Loucy (cell line): ENCODE results near the gene SAMD4B.

ENCODE experiments used
- H2AFZ ChIP-seq: fragments of 200-600 bp; sonication (generic); 2 replicates; pipeline ENCODE4 v1.6.0; 2016; ENCODE audit warnings: antibody characterized with exemption, mild to moderate bottlenecking, low read length, moderate library complexity
- H3F3A ChIP-seq: fragments of 200-600 bp; 2 replicates; pipeline ENCODE4 v1.6.0; 2016; ENCODE audit warnings: antibody characterized with exemption, low read depth, mild to moderate bottlenecking
- H3K27me3 ChIP-seq: fragments of 200-600 bp; sonication (generic); 2 replicates; pipeline ENCODE4 v1.6.1; 2014; ENCODE audit warnings: low read length, mild to moderate bottlenecking; ENCODE audit not compliant: insufficient read depth, poor library complexity, severe bottlenecking
- H3K36me3 ChIP-seq: fragments of 200-600 bp; sonication (generic); 2 replicates; pipeline ENCODE4 v1.6.1; 2016; ENCODE audit warnings: low read length; ENCODE audit not compliant: insufficient read depth
- H3K4me1 ChIP-seq: fragments of 200-600 bp; sonication (generic); 2 replicates; pipeline ENCODE4 v1.5.1; 2014; ENCODE audit warnings: low read length, mild to moderate bottlenecking; ENCODE audit not compliant: insufficient read depth, poor library complexity, severe bottlenecking
- H3K4me2 ChIP-seq: fragments of 200-600 bp; sonication (generic); 2 replicates; pipeline ENCODE4 v1.6.0; 2014; ENCODE audit warnings: antibody characterized with exemption, low read length, low read depth, mild to moderate bottlenecking; ENCODE audit not compliant: poor library complexity, severe bottlenecking
- H3K4me3 ChIP-seq: fragments of 200-600 bp; sonication (generic); 2 replicates; pipeline ENCODE4 v1.5.1; 2014; ENCODE audit warnings: low read length, mild to moderate bottlenecking, mixed read lengths; ENCODE audit not compliant: poor library complexity, severe bottlenecking
- H3K79me2 ChIP-seq: fragments of 200-600 bp; sonication (generic); 2 replicates; pipeline ENCODE4 v1.6.1; 2014; ENCODE audit warnings: low read length; ENCODE audit not compliant: insufficient read depth
- H3K9ac ChIP-seq: fragments of 200-600 bp; sonication (generic); 2 replicates; pipeline ENCODE4 v1.6.0; 2014; ENCODE audit warnings: mild to moderate bottlenecking, low read depth, low read length, moderate library complexity; ENCODE audit not compliant: poor library complexity, severe bottlenecking
- H3K9me2 ChIP-seq: fragments of 200-600 bp; sonication (generic); replicated peaks from 2 replicates; pipeline ENCODE4 v1.6.1; 2016; ENCODE audit warnings: low read depth, low read length, mixed read lengths
- H3K9me3 ChIP-seq: fragments of 200-600 bp; sonication (generic); 2 replicates; pipeline ENCODE4 v1.6.1; 2014; ENCODE audit warnings: mild to moderate bottlenecking, antibody characterized with exemption, low read length, low read depth; ENCODE audit not compliant: insufficient read depth
- H4K20me1 ChIP-seq: fragments of 200-600 bp; sonication (generic); 2 replicates; pipeline ENCODE4 v1.6.0; 2014; ENCODE audit warnings: antibody characterized with exemption, low read length, mild to moderate bottlenecking; ENCODE audit not compliant: insufficient read depth, poor library complexity, severe bottlenecking
- CTCF ChIP-seq: fragments of 200-600 bp; sonication (generic); conservative IDR thresholded peaks from 2 replicates; pipeline ENCODE4 v1.5.1; 2014; ENCODE audit warnings: mild to moderate bottlenecking, antibody characterized with exemption, low read length
- EZH2phosphoT487 ChIP-seq: fragments of 200-600 bp; IDR thresholded peaks from 2 replicates; pipeline ENCODE4 v1.6.1; 2018; ENCODE audit warnings: antibody characterized with exemption, mild to moderate bottlenecking, moderate library complexity, borderline replicate concordance

Gene SAMD4B

GRCh38 chr19:39317476-39317875, 24.7 kb upstream of the SAMD4B start:
- Histone ChIP-seq H3F3A (no peaks in the 10 kb centered on the region), H3K79me2 (peaks cover 29% of the 10 kb centered on the region; the same call in 1 of the 2 replicates), H3K27me3 (no peaks in the 10 kb centered on the region), H3K9ac (no peak overlapping the region), H4K20me1 (peaks cover 6% of the 10 kb centered on the region), H3K4me3 (no peak overlapping the region), H3K4me1 (peaks cover 22% of the 10 kb centered on the region), H3K9me2 (no peaks in the 10 kb centered on the region), H3K9me3 (no peaks in the 10 kb centered on the region), H2AFZ (no peak overlapping the region), H3K36me3 (peaks cover 7% of the 10 kb centered on the region; the same call in 1 of the 2 replicates), H3K4me2 (no peak overlapping the region)
- no peak for TF ChIP-seq EZH2phosphoT487
- TF ChIP-seq CTCF = no peak

GRCh38 chr19:39318071-39318470, 24.1 kb upstream of the SAMD4B start:
- Histone ChIP-seq H4K20me1 (peaks cover 6% of the 10 kb centered on the region), H2AFZ (no peak overlapping the region), H3K36me3 (peaks cover 7% of the 10 kb centered on the region; the same call in 1 of the 2 replicates), H3K4me1 (peaks cover 22% of the 10 kb centered on the region), H3F3A (no peaks in the 10 kb centered on the region), H3K9ac (no peak overlapping the region), H3K9me3 (no peaks in the 10 kb centered on the region), H3K79me2 (peaks cover 26% of the 10 kb centered on the region; the same call in 1 of the 2 replicates), H3K4me3 (no peak overlapping the region), H3K27me3 (no peaks in the 10 kb centered on the region), H3K4me2 (peak overlapping the region; percentile 86), H3K9me2 (no peaks in the 10 kb centered on the region)
- no peak for TF ChIP-seq CTCF
- no peak for TF ChIP-seq EZH2phosphoT487

- Histone ChIP-seq H3K4me2 (peak overlapping the region; percentile 86), H3K9ac (no peak overlapping the region), H3K27me3 (no peaks in the 10 kb centered on the region), H3K9me3 (no peaks in the 10 kb centered on the region), H3F3A (no peaks in the 10 kb centered on the region), H3K4me3 (peak overlapping the region; percentile 75), H3K4me1 (peaks cover 22% of the 10 kb centered on the region), H3K36me3 (peaks cover 7% of the 10 kb centered on the region; the same call in 1 of the 2 replicates), H4K20me1 (peaks cover 6% of the 10 kb centered on the region), H3K9me2 (no peaks in the 10 kb centered on the region), H2AFZ (no peak overlapping the region), H3K79me2 (peaks cover 26% of the 10 kb centered on the region; the same call in 1 of the 2 replicates)
- TF ChIP-seq EZH2phosphoT487 (no peak), CTCF (no peak)
Observed at GRCh38 chr19:39318690-39319089, 23.5 kb upstream of the SAMD4B start.
